ENCODE data around the gene SETDB1.

The SETDB1 gene

GRCh38 chr1:150931773-150932172, 5.6 kb downstream of the SETDB1 start:
- no peak for DNase-seq

GRCh38 chr1:150944856-150945255, 18.7 kb downstream of the SETDB1 start:
- no peak for DNase-seq

- DNase-seq: no peak
Measured at GRCh38 chr1:150954708-150955107, 28.5 kb downstream of the SETDB1 start.

GRCh38 chr1:150955280-150955679, 29.1 kb downstream of the SETDB1 start:
- DNase-seq: no peak

- no peak for DNase-seq
Measured at GRCh38 chr1:150957666-150958065, 31.5 kb downstream of the SETDB1 start.

- DNase-seq: no peak
Measured at GRCh38 chr1:150960646-150961045, 34.5 kb downstream of the SETDB1 start.

- DNase-seq: no peak
Measured at GRCh38 chr1:150961756-150962155, 35.6 kb downstream of the SETDB1 start.

- no peak for DNase-seq
Measured at GRCh38 chr1:150963321-150964163, 37.4 kb downstream of the SETDB1 start.

GRCh38 chr1:150964164-150964489, 38.0 kb downstream of the SETDB1 start:
- DNase-seq: no peak

- DNase-seq: no peak
Measured at GRCh38 chr1:150965605-150966004, 39.4 kb downstream of the SETDB1 start.

GRCh38 chr1:150966011-150966410, 39.8 kb downstream of the SETDB1 start:
- DNase-seq: no peak

GRCh38 chr1:150967936-150968335, 41.8 kb downstream of the SETDB1 start:
- DNase-seq: no peak

GRCh38 chr1:150968491-150968890, 42.3 kb downstream of the SETDB1 start:
- DNase-seq: no peak

- DNase-seq: no peak
Measured at GRCh38 chr1:150969626-150970025, 43.5 kb downstream of the SETDB1 start.

- DNase-seq: no peak
Measured at GRCh38 chr1:150970808-150971582, 44.8 kb downstream of the SETDB1 start.

GRCh38 chr1:150971583-150972416, 45.6 kb downstream of the SETDB1 start:
- no peak for DNase-seq

- DNase-seq: no peak
Measured at GRCh38 chr1:150972417-150972940, 46.3 kb downstream of the SETDB1 start.

- no peak for DNase-seq
Measured at GRCh38 chr1:150973258-150973835, 47.2 kb downstream of the SETDB1 start.

- DNase-seq: peak; percentile 13
Measured at GRCh38 chr1:150973836-150974579, 47.8 kb downstream of the SETDB1 start.

- DNase-seq: peak; percentile 60
Measured at GRCh38 chr1:150974580-150975478, 48.7 kb downstream of the SETDB1 start, which contains the start of gene CERS2. Gene CERS2 (minus strand): TSS chr1:150974835. CDS start chr1:150969090, 5,745 bp downstream.

- no peak for DNase-seq
Measured at GRCh38 chr1:150976401-150976821, 50.2 kb downstream of the SETDB1 start.
